Measurements from ENCODE around the gene GARNL3. TPM values are rescaled to one million over a fixed set of nuclear protein-coding genes. Genes with fewer than 3 reads are reported as not detected.

Gene GARNL3
- polyA plus RNA-seq, 1 donor = 17.8 TPM

DNA sequence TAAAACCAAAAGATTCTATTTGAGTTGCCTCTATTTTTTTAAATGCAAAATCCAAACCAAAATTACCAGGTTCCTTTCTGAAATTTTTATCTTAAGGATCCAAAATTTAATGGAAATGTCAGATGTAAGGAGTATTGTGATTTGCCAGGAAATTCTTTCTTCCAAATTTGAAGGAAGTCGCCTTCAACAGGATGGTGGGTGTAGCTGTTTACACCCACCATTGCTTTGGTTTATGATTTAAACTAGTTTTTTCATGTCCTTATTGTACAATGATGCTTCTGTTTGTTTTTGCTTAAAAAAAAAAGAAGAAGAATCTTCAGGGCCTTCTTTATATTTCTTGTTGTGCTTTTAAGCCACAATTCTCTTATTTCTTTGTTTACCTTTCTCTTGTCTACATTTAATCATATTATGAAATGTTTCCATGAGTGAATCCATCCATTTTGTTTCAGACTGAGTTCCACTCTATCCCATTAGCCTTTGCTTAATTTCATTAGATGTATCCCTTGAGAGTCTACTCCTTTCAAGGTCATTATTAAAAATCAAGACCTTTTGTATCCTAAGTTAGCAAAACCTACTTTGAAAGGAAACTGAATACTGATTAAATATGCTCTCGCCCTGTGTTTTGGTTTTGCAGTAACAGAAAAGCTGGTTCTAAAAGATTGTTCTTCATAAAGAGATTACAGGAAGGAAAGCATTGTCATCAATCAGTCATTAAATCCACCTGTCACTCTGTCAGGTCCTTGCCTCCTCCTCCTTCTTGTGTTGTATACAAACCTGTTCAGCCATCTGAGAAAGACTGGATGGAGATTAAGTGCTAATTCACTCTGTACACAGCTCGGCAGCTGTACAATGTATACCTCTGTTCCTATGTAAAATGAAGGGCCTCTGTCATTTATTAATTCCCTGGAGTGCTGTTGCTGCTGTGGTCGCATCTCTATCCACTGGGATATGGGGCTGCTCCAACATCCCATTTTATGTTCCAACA lies 86.9 kb downstream of the GARNL3 start:
- DNase-seq = no peak

DNA sequence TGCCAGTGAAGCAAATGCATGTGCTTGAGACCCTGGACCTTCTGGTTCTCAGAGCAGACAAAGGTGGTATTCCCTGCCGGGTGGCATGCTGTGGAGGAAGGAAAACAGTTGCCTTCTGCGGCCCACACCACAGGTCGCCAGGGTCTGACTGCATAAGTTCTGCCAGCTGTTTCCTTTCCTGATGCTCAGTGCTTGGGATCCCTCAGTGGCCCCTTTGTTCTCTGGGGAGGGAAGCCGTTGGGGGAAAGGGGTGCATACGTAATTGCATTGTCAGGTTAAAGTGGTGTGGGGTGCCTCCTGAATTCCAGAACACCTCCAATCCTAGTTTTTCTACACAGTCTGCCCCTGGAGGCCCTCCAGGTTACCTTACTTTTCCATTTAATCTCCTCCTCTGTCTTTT lies 89.3 kb downstream of the GARNL3 start:
- DNase-seq = no peak

DNA sequence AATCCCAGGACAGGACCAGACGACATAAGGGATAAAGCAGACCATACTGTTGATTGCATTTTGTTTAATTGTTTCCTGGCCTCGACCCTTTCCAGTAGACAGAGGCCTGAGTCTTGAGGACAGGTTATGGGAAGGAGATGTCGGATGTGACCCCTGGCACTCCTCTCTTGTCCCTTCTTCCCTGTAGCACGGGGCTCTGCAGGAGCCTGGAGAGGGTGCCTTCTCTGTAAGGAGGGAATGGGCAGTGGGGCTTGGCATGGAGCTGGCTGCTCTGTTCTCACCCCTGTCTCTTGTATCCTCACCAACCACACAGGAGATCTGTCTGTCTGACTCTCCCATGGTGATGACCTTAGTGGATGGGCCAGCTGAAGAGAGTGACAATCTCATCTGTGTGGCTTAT lies 92.3 kb downstream of the GARNL3 start:
- DNase-seq = no peak

DNA sequence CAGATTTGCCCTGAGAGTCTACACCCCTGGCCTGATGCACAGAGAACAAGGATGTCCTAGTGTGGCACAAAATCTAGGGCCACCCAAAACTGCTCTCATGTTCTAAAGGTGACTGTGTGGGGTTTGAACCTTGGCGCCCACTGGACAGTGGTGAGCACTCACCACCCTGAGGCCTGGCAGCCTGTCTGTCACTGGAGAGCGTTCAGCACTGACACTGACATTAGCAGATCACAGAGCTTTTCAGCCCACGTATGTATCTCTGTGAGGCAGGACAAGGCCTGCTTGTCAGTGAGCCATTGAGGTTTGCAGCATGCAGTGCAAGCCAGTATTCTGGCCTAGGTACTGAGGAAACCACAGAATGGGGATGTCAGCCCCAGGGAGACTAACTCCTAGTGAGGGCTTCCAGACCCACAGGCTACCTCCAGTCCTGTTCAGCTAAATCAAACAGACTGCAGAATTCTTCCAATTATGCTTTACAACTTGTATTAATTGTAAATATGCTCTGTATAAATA lies 93.5 kb downstream of the GARNL3 start:
- DNase-seq = no peak

DNA sequence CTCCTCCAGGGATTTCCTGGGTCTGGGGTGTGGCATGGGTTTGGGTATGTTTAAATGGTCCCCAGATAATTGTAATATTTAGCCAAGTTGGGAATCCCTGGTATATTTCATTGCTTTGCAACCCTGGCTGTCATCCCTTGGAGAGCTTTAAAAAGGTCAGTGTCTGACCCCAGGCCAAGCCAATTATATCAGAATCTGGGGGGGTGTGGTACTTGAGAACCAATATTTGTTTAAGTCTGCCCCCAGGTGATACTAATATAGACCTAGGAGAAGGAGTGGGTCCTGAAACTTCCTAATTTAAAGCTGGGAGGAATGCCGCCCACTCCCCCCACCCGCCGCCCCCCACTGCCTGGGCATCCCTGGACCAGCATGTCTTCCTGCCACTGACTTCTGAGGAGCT lies 94.2 kb downstream of the GARNL3 start:
- DNase-seq = no peak

DNA sequence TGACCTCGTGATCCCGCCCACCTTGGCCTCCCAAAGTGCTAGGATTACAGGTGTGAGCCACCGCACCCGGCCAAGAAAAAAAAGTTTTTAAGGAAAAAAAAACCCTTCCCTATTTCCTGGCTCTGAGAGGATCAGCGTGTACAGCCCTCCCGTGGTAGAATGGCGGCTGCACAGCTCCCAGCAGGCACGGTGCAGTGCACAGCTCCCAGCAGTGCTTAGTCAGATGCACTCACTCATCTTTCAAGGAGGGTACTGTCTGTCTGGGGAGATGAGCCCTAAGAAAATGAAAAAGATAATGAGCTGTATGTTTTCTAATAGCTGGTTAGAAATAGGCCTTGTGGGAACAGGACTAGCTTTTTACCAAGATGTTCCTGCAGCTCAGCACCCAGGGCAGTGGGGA lies 95.7 kb downstream of the GARNL3 start:
- DNase-seq = no peak

DNA sequence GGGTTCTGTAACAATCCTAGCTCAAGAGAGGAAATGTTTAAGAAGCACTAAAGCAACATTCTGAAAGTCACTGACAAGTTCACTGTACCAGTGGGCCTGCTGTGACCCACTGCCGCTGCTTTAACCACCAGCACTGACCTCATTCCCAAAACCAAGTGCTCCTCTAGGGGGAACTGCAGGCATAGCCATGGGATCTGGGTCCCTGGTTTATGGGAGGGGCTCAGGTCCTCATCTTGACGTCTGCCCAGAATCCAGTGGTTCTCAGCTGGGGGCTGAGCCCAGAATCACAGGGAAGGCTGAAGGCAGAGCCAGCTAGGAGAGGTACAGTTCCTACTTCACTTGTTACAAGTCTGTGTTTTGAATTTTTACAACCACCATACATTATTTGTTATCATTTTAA lies 96.3 kb downstream of the GARNL3 start:
- no peak for DNase-seq

DNA sequence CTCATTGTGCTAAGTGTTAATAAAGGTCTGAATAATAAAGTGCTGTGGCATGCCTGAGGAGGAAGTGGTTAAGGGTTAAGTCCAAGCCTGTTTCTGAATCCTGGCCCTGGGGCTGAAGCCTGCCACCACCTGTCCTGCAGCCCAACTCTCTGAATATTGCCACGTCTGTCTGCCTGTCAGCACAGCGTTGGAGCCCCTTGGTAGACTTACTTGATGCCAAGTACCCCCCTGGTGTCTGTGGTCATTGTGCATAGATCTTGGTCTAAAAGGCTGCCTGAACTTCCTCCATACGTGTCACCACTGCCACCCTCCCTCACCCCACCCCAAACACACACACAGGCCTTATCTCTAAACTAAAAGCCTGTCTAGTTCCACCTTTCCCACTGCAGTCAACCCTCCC lies 97.0 kb downstream of the GARNL3 start:
- DNase-seq = no peak

DNA sequence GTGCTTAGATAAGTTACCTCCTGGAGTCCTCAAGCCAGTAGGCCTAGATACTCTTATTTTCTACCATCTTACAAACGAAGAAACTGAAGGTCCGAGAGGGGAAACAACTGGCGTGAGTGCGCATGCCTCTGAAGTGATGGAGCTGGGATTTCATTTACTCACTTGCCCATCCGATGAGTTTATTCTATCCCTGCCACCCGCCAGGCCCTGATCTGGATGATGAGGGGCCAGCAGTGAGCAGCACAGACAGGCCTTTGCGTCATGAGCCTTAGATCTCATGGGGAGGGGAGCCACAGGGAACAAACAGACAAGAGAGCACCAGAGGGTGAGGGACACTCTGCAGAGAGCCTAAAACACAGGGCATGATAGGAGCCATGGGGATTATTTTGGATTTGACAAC lies 98.3 kb downstream of the GARNL3 start:
- no peak for DNase-seq

DNA sequence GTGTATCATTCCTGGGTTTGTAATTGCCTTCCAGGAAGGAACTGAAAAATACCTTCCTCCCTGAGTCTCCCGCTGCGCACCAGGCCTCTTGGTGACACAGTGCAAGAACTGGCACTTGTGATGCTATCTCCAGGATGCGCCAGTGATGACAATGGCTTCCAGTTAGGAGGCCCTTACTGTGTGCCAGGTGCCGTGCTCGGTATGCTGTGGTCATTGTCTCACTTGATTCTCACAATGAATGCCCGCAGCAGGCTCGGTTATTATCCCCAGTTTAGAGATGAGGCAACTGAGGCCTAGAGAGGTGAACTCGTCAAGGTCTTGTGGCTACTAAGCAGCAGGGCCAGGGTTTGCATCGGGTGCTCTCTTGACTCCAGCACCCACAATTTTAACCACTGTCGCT lies 100.9 kb downstream of the GARNL3 start:
- no peak for DNase-seq

DNA sequence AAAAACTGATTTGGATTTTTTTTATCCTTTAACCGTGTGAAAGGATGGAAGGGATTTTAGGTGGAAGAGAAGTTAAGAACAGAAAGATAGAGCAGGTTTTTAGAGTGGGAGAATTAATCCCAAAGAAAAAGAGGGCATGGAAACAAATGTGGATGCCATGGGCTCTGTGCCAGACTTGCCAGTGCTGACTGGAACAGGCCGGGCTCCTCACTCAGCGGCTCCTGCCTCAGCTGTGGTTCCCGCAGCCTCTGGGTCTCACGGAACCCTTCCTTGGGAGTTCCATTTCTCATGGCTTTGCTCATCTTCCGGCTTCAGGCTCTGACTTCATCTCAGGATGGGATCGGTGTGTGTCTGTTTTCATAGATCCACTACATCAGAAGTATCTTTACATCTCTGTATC lies 102.0 kb downstream of the GARNL3 start:
- DNase-seq = no peak

DNA sequence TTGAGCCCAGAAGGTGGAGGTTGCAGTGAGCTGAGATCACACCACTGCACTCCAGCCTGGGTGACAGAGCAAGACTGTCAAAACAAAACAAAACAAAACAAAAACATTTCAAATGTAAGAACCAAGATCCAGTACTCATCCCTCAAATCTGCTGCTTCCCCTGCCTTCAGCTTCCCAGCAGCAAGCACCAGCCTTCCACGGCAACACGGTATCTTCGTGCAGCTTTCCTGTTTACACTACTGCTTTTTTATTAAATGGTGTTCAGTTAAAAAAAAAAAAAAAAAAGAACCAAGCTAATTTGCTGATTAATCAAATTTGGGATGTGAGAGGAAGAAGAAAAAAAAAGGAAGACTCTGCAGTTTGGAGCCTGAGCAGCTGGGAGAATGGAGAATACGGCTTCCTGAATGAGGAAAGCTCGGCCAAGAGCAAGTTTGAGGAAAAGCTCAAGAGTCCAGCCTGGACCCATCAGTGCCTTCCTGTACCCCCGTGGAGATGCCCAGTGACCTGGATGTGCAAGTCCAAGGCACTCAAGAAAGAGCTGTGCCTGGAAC lies 104.4 kb downstream of the GARNL3 start:
- no peak for DNase-seq

DNA sequence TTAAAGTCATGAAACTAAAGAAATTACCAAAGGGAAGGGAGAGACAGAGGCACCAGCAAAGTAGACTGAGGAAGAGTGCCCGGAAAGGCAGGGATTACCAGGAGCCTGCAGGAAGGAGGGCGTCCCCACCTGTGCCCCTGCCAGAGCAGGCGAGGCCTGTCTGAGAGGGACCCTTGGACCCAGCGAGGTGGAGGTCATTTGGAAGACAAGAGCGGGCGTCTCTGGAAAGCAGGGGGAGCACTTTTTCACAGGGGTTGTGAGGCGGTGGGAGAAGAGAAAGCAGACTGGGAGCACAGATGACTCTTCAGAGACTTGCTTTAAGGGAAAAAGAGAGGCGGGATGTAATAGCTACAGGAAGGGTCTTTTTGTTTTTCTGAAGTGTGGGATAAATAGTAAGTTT lies 104.9 kb downstream of the GARNL3 start:
- no peak for DNase-seq

DNA sequence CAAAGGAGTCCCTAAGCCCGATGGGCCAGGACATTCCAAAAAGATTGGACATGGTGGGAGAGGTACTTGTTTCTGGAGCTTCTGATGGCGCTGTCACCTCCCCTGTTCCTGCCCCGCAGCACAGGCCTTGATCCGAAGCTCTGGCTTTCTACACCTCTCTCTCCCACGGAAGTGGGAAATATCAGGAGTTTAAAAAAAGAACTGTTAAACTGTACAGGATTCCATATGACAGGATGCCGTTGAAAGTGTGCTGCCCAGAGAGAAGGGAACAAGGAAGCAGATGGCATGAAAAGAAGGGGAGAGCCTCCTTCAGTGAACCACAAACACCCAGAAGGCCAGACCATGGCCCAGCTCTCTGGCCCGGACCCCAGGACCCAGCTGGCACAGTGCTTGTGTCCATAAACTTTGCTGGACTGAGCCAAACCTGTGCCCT lies 105.6 kb downstream of the GARNL3 start:
- DNase-seq = no peak

DNA sequence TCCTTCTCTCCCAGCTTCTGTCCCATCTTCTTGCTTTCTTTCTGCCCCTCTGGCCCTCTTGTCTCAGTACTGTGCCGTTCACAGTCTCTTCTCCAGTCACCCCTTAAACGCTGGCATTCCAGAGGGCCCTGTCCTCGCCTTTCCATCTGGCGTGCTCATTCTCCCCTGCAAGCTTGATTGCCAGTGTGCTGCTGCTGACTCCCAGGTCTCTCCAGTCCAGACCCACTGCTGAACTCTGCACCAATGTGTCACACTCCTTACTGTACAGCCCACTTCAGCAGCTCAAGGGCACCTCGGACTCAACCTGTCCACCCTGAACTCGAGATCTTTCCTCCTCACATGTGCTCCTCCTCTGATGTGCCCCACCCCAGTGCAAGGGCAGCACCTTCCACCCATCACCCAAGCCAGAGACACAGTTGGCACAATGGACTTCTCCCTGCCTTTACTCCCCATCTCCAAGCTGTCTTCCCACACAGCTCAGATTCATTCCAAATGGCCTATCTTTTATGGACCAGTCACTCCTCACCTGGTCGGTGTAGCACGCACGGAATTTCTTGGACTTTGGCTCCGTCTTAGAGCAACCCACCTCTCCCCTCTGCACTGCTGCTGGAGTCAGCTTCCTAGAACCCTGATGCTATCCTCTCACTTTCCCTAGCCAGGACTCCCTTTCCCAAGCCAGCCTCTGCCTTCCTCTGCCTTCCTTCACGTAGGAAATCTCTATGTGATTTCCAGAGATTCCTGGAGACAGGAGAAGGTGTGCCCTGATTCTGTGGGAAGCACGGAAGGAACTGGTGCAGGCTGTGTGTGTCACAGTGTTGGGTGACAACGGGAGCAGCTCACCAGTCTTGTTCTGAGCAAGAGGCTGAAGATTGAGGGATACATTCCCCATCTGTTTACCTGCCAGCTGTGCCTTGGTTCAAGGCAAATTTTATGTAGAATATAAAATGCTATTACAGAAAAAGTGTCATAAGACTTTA lies 106.4 kb downstream of the GARNL3 start:
- no peak for DNase-seq

DNA sequence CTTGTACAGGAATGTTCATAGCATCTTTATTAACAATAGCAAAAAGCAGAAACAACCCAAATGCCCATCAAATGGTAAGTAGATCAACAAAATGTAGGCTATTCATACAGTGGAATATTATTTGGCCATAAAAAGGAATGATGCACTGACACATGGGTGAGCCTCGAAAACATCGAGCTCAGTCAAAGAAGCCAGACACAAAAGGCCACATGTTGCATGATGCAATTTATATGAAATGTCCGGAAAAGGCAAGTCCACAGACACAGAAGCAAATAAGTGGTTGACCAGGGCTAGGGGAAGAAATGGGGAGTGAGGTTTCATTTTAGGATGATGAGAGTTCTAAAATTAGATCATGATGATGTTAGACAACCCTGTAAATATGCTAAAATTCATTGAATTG lies 115.9 kb downstream of the GARNL3 start:
- no peak for DNase-seq

DNA sequence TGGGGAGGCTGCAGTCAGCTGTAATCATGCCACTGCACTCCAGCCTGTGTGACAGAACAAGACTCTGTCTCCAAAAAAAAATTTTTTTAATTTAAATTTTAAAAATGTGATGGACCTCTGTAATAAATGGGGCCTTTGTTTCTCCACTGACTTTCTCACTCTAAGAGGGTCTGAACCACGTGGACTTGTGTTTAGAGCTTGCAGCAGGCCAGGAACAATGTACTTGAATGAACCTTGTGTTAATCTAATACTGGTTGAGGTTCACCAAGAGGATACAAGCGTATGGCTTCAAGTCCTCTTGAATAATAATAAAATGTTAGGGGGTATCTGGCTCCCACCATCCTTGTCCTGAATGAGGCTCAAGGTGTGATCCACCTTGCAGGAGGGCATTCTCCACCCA lies 118.0 kb downstream of the GARNL3 start:
- no peak for DNase-seq

DNA sequence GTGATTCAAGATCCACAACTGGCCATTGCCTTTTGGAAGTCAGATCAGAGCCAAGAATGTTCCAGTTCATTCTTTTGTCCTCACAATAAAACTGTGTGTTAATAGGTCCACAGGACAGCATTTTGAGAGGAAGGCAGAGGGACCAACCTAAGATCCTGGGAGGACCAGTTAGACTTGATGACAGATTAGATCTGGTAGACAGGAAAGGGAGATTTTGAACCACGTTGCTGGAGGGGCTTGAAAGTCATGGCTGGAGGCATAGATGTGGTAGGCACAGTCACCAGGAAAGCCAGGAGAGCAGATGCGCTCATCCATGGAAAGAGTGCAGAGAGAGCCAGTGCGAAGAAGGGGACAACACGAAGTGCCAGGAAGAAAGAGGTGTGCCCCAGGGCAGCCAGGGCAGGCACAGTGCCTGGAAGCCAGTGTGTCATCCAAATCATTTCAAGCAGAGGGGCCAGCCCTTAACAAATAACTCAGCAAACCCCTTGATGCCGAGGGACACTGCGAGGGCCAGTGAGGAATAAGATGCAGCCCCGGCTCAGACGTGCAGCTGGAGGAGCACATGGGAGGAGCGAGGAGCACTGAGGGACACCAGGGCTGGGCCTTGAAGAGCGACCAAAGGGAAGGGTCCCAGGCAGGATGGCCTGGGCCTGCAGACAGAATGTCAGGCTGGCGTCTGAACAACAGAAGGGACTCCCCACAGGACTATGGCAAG lies 119.6 kb downstream of the GARNL3 start:
- DNase-seq = no peak

DNA sequence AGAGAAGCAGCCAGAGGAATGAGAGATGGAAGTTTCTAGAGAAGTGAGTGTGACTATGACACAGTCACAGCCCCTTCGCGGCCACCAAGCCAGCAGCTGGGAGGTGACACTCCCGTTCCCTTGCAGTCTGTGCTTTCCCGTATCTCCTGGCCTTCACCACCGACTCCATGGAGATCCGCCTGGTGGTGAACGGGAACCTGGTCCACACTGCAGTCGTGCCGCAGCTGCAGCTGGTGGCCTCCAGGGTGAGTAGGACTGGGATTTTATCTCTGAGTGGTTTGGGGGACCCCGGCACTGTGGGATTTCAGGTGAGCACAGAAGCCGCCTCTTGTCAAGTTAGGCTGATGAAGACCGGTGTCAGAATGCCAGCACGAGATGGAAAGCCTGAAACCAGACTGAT lies 120.3 kb downstream of the GARNL3 start:
- no peak for DNase-seq

DNA sequence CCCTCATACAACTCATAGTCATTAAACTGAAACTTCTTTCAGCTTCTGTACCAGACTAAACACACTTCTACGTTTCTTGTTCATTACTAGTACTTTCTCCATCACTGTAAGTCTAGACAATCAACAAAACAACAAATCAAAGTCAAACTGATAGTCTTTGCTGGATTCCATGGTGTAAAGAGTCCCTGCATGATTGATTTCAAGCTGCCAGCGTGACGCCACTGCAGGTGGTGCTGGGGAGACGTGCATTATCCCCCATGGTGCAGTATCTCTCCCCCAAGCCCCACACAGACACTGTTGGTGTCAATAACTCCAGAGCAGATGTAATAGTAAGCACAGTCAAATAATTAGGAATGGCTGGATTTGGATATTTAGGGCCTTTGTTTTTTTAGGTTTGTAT lies 121.7 kb downstream of the GARNL3 start:
- no peak for DNase-seq

DNA sequence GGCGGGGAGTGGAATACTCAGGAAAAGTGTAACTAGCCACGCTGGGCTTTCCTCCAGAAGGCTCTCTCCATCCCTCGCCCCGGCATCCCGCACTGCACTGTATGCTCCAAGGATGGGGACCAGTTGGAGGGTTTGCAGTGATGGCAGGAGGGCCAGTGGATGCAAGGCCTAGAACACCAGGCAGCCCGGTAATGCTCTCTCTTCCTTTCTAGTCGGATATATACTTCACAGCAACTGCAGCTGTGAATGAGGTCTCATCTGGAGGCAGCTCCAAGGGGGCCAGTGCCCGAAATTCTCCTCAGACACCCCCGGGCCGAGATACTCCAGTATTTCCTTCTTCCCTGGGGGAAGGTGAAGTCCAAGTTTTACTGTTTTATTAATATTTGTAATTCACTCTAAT lies 122.4 kb downstream of the GARNL3 start:
- no peak for DNase-seq

All from hindlimb muscle (tissue), 1 donor.